NOMO-1 treated with DMSO at 0.1 percent for 48 hours (cell line): ENCODE measurements around the gene PCDHAC2.

Experiments
- DNase-seq: peaks from one replicate; lab custom pipeline; 2025; ENCODE audit not compliant: unreplicated experiment; lab: John Stamatoyannopoulos, UW

The PCDHAC2 gene

GRCh38 chr5:140966293-140967225, at the start of gene PCDHAC2:
Gene PCDHAC2, plus strand, starts transcription at chr5:140966476. Its CDS starts 291 bp downstream, at chr5:140966767.
- no peak for DNase-seq

GRCh38 chr5:140923601-140924000, 42.7 kb upstream of the PCDHAC2 start:
- no peak for DNase-seq

GRCh38 chr5:140925806-140926442, 40.4 kb upstream of the PCDHAC2 start, which contains the start of gene PCDHAC1:
Gene PCDHAC1, plus strand, starts transcription at chr5:140926299. Its CDS starts 594 bp downstream, at chr5:140926893.
- no peak for DNase-seq

GRCh38 chr5:140926443-140927227, 39.6 kb upstream of the PCDHAC2 start:
- no peak for DNase-seq

GRCh38 chr5:140927228-140927573, 39.1 kb upstream of the PCDHAC2 start:
- no peak for DNase-seq

GRCh38 chr5:140934964-140935606, 31.2 kb upstream of the PCDHAC2 start:
- DNase-seq = no peak

- DNase-seq = no peak
These were observed 19.7 kb upstream of the PCDHAC2 start for GRCh38 chr5:140946578-140946977.

- DNase-seq = no peak
These were observed 14.6 kb upstream of the PCDHAC2 start for GRCh38 chr5:140951636-140952035.

- DNase-seq = no peak
These were observed 13.0 kb upstream of the PCDHAC2 start for GRCh38 chr5:140953234-140953633.

- DNase-seq = no peak
These were observed 4.1 kb upstream of the PCDHAC2 start for GRCh38 chr5:140962190-140962589.

GRCh38 chr5:140964356-140964755, 1.9 kb upstream of the PCDHAC2 start:
- DNase-seq = no peak

GRCh38 chr5:140965905-140966292, 377 bp upstream of the PCDHAC2 start:
- DNase-seq = no peak

- DNase-seq = no peak
These were observed 1.1 kb downstream of the PCDHAC2 start for GRCh38 chr5:140967226-140967893.

GRCh38 chr5:140969880-140970279, 3.6 kb downstream of the PCDHAC2 start:
- no peak for DNase-seq

GRCh38 chr5:140973550-140973949, 7.3 kb downstream of the PCDHAC2 start:
- DNase-seq = no peak

GRCh38 chr5:140977003-140977402, 10.7 kb downstream of the PCDHAC2 start:
- DNase-seq = no peak

GRCh38 chr5:140978260-140978659, 12.0 kb downstream of the PCDHAC2 start:
- DNase-seq = no peak

GRCh38 chr5:140978983-140979382, 12.7 kb downstream of the PCDHAC2 start:
- DNase-seq = no peak

GRCh38 chr5:140982083-140982716, 15.9 kb downstream of the PCDHAC2 start:
- DNase-seq = no peak

GRCh38 chr5:140986117-140986521, 19.8 kb downstream of the PCDHAC2 start:
- no peak for DNase-seq
